DMS 273 treated with DMSO at 0.1 percent for 48 hours (cell line): Measurements from ENCODE around the gene TMEM163.

Source experiments
- DNase-seq: peaks from one replicate; lab custom pipeline; 2025; lab: John Stamatoyannopoulos, UW

TMEM163 gene

DNA sequence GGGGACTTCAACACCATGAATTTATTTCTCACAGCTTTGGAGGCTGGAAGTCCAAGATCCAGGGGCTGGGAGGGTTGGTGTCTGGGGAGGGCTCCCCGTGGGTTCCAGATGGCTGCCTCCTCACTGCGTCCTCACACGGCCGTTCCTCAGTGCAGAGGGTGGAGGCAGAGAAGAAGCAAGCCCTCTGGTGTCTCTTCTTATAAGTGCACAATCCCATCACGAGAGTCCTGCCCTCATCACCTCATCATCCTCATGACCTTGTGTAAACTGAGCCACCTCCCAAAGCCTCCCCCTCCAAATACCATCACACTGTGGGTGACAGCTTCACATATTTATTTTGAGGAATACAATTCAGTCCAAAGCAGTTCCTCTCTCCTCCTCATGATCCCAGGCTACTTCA lies 26.3 kb downstream of the TMEM163 start:
- DNase-seq, result peak; percentile 30

GRCh38 chr2:134690629-134691215 lies 28.1 kb downstream of the TMEM163 start:
- DNase-seq, result no peak

GRCh38 chr2:134689315-134689714 lies 29.5 kb downstream of the TMEM163 start:
- DNase-seq, result no peak

GRCh38 chr2:134685967-134686366 lies 32.8 kb downstream of the TMEM163 start:
- no peak for DNase-seq

DNA sequence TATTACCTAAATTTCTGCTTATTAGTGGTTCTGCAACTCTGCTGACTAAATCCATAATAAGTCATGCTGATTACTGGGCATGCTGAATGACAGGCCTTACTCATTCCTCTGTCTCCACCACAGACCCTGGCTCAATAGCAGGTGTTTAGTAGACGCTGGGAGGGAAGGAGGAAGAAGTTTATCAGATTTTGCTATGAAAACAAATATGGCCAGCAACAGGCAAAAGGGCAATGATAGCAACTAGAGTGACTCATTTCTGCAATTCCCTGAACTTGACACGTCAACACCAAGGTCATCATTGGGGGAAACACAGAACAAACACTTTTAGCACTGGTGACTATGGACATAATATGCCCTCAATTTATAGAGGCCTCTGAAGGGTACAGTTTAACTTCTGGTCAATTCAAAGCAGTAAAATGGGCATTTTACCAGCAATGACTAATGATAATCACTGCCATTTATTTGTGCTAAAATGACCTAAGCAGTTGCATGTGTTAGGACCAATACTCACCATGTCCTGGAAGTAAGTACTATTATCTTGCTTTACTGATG lies 35.2 kb downstream of the TMEM163 start:
- DNase-seq, result no peak

- DNase-seq, result no peak
Measured at GRCh38 chr2:134682726-134683125, 36.1 kb downstream of the TMEM163 start.

DNA sequence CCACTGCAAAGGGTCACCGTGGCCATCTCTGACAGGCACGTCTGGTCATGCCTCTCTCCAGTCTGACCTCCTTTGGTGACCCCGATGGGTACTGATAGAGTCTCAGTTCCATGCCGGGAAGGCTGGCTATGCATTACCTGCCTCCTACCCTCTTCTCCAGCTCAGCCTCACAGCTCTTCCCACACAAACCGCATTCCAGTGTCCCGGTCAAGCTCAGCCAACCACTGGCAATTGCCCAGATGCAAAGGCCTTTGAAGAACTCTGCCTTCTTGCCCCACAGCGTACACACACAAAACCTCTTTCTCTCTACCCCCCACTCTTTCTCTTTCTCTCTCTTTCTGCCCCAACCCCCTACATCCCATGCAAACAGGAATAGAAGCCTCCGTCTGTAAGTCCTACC lies 37.6 kb downstream of the TMEM163 start:
- no peak for DNase-seq

GRCh38 chr2:134679745-134680144 lies 39.1 kb downstream of the TMEM163 start:
- no peak for DNase-seq

- DNase-seq, result no peak
Measured at GRCh38 chr2:134679294-134679693, 39.5 kb downstream of the TMEM163 start.

GRCh38 chr2:134677856-134678756 lies 40.7 kb downstream of the TMEM163 start:
- no peak for DNase-seq

- no peak for DNase-seq
Measured at GRCh38 chr2:134676960-134677359, 41.8 kb downstream of the TMEM163 start.

DNA sequence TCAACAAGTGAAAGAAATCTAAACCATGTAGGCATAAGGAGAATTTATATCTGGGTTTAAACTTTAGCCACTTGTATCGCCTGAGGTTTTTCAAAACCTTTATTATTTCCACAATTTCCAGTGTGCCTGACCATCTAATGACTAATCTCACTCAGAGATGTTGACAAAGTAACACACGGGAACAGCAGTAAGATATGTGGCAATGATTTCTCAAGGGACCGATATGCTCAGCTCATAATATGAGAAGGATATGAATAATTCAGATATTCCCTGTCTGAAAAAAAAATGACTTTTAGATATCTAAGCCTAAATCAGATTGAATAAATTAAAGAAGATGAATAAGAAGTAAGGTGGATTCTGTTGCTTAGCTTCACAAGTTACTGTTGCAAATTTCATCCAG lies 43.5 kb downstream of the TMEM163 start:
- DNase-seq, result no peak

- no peak for DNase-seq
Measured at GRCh38 chr2:134674687-134675086, 44.1 kb downstream of the TMEM163 start.

- no peak for DNase-seq
Measured at GRCh38 chr2:134671513-134671912, 47.3 kb downstream of the TMEM163 start.

DNA sequence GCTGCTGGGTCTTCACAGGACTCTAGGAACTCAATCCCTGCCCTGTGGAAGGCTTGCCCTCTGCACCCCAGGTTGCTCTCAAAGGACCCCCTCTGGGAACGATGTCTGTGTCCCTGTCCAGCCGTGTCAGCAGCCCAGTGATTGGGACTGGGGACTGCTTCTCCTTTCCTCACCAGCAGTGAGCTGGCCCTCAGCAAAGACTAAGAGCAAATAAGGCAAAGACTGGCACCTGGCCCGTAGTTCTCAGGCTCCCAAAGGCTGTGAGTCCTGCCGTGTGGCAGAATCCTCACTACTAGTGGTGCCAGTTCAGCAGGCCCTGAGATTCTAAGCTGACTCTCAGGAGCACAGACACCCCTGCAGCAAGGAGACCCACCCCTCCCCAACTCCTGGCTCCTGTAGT lies 47.8 kb downstream of the TMEM163 start:
- DNase-seq, result no peak

- no peak for DNase-seq
Measured at GRCh38 chr2:134669731-134670669, 48.8 kb downstream of the TMEM163 start.

GRCh38 chr2:134668821-134669220 lies 50.0 kb downstream of the TMEM163 start:
- DNase-seq, result no peak

- no peak for DNase-seq
Measured at GRCh38 chr2:134667541-134667940, 51.3 kb downstream of the TMEM163 start.

- no peak for DNase-seq
Measured at GRCh38 chr2:134667081-134667480, 51.7 kb downstream of the TMEM163 start.

- DNase-seq, result no peak
Measured at GRCh38 chr2:134665727-134666506, 52.9 kb downstream of the TMEM163 start.
